Activated CD8-positive, alpha-beta memory T cell treated with anti-CD3 and anti-CD28 coated beads for 1 hour (primary cell): ENCODE results near the gene OR5M11.
"Not testable (repeated sequence)": the region's sequence is repeated elsewhere in the genome, so short reads cannot be mapped to it uniquely, and the experiment has no call there.

Experiments used
- DNase-seq, 2 donors: peaks; one replicate each; pipeline ENCODE4 v3.0.0-alpha.2; 2020; ENCODE audit warnings: low read depth in 1 of 2; ENCODE audit errors: extremely low read depth in 1 of 2

The OR5M11 gene

DNA sequence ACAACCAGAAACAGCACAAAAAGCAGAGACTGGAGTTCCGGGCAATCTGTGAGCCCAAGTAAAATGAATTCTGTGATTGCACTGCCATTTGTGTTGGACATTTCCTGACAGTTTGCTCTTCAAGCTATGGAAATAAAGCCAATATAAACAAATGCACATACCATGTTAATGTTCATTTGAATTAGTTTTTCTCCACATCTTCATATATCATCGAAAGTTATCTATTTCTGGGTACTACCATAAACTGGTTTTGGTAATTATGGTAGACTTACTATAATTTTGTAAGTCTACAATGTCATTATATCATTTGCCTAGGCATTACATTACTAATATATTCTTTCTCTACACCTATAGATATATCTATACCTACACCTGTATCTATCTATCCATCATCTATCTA lies at the start of gene OR5M11:
TSS of gene OR5M11 (minus strand) at position 101 of the 400 bp plus-strand sequence. CDS start at position 101, 0 bp downstream.
- DNase-seq = no peak

DNA sequence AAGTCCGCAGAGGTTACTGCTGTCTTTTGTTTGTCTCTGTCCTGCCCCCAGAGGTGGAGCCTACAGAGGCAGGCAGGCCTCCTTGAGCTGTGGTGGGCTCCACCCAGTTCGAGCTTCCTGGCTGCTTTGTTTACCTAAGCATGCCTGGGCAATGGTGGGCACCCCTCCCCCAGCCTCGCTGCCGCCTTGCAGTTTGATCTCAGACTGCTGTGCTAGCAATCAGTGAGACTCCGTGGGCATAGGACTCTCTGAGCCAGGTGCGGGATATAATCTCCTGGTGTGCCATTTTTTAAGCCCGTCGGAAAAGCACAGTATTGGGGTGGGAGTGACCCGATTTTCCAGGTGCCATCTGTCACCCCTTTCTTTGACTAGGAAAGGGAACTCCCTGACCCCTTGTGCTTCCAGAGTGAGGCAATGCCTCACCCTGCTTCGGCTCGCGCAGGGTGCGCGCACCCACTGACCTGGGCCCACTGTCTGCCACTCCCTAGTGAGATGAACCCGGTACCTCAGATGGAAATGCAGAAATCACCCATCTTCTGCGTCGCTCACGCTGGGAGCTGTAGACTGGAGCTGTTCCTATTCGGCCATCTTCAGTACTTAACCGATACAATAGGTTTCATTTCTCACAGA lies 49.1 kb upstream of the OR5M11 start:
- not testable (repeated sequence) for DNase-seq

DNA sequence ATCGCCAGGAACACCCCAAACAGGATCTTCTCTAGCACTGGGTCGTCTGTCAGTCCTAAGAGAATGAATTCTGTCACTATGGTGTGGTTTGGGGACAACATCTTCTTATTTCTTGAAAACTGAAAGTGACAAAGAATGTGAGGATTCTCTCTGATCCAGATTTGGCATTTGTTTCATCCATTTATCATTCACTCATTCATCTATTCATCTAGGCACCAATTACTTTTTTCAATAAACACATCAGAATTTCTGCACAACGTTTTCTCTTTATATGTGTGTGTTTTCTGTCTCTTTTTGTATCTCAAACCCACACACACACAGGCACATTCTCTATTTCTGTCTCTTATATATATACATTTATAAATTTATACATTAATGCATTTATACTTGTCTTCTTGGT lies 34.6 kb upstream of the OR5M11 start, which contains the start of gene OR5M10:
TSS of gene OR5M10 (minus strand) at position 101 of the 400 bp plus-strand sequence. CDS start at position 101, 0 bp downstream.
- no peak for DNase-seq

DNA sequence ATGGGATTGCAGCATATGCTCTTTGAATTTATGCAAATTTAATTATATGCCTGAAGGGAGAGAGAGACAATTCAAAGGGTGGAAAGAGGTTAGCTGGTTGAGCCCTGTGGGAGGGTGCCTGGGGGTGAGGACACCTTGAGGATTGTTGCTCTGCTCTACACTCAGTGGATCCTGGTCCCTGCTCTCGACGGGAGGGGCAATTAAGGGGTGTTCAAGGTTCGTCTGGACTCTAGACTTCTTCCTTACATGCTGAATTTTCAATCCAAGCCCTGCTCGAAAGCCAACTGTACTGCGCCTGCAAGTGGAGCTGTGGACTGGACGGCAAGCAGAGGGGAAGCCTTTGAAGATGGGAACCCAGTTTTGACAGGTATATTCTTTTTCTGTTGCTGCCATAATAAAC lies 15.5 kb upstream of the OR5M11 start:
- no peak for DNase-seq

DNA sequence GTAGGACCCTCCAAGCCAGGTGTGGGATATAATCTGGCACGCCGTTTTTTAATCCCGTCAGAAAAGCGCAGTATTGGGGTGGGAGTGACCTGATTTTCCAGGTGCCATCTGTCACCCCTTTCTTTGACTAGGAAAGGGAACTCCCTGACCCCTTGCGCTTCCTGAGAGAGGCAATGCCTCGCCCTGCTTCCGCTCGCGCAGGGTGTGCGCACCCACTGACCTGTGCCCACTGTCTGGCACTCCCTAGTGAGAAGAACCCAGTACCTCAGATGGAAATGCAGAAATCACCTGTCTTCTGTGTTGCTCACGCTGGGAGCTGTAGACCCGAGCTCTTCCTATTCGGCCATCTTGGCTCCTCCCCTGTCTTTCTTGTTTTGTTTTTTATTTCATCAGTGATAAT lies 11.6 kb upstream of the OR5M11 start:
- DNase-seq = not testable (repeated sequence)

DNA sequence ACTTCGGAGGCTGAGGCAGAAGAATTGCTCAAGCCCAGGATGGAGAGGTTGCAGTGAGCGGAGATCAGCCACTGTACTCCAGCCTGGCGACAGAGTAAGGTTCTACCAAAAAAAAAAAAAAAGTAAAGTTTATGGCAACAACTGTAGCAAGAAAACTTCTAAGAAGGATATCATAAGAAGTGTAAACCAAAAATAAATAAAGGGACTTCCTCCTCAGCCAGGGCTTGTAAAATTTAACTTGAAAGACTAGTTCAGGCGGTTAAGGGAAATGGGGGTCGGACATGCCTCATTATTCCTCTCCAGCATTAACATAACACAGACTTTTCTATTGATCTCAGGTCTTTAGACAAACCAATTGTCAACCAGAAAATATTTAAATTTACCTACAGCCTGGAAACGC lies 2.5 kb upstream of the OR5M11 start:
- DNase-seq = no peak

DNA sequence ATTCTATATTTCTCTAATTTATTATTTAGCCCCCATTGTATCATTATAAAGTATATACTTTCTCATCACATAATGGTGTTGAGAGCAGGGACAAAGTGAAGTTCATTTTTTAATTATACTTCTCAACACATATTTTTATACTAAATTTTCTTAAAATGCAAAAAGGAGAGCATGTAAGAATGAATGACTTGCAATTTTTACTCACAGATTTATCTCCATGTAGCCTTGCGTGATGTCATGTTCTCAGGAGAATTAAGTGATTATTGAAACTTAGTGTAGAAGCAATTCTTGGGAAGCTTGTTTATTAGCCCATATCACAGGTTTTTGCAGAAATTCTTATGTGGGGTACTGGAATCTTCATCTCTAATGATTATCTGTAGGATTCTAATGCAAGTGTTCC lies 682 bp upstream of the OR5M11 start:
- no peak for DNase-seq

DNA sequence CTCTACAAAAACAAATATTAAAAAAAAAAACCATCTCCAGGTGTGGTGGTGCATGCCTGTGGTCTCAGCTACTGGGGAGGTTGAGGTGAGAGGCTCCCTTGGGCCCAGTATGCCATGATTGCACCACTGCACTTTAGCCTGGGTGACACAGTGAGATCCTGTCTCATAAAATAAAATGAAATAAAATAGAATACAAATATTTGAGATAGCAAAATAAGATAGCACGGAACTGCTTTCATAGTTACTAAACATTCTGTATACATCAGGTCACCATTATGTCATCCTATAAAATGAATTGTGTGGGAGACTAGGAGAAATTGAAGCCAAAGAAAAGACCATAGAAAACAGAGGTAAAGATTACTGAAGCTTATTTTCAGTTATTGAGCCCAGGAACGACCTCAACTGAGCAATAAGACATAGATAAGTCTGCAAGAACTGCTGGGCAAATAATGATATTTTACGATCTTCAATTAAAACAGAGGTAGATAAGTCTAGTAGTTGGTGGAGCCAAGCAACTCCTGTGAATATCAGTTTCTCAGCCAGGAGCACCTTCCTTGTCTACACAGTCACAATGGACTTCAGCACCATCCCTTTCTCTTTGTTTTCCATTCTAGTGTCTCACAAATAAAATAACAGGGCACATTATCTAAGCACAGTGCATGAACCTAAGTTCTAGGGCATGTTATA lies 9.9 kb downstream of the OR5M11 start:
- no peak for DNase-seq

DNA sequence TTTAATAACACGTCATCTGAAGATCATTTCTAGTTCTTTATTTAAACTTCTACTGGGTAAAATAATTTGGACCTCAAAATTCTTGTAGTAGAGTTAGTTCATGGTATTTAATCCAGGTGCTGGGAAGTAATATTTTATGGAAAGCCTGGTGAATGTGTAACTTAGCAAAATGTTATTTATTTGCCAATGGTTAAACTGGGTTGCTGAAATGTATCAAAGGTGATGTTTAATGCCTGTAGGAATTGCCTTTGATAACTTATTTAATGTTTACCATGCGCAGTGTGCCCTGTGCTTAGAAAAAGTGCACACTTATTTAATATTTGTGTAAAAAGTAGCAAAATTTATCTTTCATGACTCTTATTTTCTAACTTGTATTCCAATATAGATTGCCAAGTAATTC lies 11.2 kb downstream of the OR5M11 start:
- DNase-seq = no peak

DNA sequence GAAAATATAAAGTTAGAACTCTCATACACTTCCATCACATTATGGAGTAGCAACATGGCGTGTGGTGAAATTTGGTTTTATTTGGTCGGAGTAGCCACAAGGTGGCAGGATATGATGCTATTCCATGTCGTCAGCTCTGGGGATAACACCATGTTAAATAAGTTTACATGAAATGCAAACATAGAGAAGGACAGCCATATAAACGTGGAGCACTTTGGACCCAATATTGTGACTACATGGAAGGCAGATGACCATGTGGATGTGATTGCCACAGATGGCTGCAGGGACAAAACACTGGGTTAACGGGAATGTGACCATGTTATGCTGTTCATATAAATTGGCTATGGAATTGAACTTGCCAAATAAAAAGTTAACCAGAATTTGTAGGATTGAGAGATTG lies 21.0 kb downstream of the OR5M11 start:
- DNase-seq = no peak

DNA sequence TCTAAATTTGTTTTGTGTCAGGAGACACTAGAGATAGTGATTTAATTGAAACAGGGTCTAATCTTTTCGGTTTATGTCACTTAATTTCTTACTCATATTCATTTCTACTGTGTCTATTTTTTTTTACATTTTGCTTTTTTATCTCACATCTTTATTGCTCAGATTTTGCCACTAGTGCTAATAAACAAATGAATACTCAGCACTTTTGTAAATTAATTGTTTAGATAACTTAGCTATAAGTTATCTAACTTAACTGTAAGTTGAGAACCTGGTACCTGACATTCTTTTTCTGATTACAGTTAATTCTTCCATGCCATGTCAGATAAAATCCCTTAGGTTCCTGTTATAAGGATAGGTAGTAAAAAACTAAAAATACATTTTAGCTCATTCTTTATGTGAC lies 29.8 kb downstream of the OR5M11 start:
- no peak for DNase-seq

DNA sequence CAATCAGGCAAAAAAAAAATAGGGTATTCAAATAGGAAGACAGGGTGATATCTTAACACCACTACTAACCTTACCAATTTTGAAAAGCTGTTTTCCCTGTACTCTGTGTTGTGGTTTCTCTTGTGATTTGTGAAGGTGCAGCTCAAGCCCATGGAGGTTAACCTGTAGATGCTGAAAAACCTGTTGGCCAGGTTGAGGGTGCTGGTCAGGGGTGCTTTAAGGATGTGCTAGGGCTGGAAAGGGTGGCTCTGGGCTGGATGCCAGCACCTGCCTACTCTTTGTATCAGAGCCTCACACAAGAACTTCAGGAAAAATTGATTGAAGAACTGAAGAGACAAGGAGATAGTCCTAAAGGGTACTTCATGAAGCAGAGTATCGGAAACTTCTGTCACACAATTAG lies 33.6 kb downstream of the OR5M11 start:
- no peak for DNase-seq

DNA sequence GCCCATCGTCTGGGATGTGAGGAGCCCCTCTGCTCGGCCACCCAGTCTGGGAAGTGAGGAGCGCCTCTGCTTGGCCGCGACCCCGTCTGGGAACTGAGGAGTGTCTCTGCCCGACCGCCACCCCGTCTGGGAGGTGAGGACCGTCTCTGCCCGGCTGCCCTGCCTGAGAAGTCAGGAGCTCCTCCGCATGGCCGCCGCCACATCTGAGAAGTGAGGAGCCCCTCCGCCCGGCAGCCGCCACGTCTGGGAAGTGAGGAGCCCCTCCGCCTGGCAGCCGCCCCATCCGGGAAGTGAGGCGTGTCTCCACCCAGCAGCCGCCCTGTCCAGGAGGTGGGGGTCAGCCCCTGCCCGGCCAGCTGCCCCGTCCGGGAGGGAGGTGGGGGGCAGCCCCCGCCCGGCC lies 46.0 kb downstream of the OR5M11 start:
- peak in 1 of 2 donors; percentile 0 for DNase-seq

DNA sequence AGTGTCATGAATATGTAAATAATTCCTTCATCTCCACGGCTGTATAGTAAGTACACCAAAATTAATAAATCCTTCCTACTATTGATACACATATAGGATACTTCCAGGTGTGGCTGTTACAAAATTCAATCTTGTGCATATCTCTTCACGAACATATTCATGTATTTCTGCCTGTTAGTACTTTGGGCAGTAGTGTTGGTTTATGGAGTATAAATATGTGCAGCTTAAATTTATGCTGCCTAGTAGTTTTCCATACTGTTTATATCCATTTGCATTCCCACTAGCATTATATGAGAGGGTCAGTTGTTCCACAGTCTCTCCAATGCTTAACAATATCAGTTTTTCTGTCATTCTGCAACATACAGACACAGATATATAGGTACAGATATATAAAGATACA lies 47.9 kb downstream of the OR5M11 start:
- DNase-seq = no peak
